GM21423 (cell line): ENCODE results near the gene NKAPL.
A peak's percentile ranks its signal among the peaks of the same experiment; 100 is the strongest.

Experiments
- ATAC-seq: cut with Tn5 transposase; IDR thresholded peaks from one replicate; pipeline ENCODE4 v1.9.1; 2021; ENCODE audit warnings: mild to moderate bottlenecking, moderate library complexity; ENCODE audit not compliant: unreplicated experiment

The NKAPL gene

DNA sequence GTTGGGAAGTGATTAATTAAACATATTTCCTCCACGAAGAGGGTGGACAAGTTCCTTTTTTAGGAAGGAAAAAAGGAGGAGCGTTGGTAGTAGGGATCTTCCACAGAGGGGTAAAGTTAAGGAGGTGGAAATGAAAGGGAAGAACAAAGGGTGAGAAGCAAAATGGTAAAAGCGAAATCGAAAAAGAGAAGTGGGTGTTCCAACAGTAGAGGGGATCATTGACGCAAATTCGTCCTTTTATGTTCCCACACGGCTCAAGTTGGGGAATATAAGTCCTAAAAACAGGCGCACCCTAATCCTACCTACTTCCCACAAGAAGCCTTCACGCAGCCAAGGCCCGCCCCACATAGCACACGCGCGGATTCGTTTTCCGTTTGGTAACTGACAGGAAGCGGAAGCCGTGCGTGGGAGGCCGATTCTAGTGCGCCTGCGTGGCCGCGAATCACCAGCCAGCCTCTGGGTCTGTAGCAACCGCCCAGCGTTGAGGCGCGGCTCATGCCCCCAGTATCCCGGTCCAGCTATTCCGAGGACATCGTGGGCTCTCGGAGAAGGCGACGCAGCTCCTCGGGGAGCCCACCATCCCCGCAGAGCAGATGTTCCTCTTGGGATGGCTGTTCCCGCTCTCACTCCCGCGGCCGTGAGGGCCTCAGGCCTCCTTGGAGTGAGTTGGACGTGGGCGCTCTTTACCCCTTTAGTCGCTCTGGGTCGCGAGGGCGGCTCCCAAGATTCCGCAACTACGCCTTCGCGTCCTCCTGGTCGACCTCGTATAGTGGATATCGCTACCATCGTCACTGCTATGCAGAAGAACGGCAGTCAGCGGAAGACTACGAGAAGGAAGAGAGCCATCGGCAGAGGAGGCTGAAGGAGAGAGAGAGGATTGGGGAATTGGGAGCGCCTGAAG is at the start of gene NKAPL:
Gene NKAPL (plus strand): TSS at position 421 of the 901 bp plus-strand sequence. CDS start 75 bp downstream, at position 496.
- ATAC-seq = no peak

DNA sequence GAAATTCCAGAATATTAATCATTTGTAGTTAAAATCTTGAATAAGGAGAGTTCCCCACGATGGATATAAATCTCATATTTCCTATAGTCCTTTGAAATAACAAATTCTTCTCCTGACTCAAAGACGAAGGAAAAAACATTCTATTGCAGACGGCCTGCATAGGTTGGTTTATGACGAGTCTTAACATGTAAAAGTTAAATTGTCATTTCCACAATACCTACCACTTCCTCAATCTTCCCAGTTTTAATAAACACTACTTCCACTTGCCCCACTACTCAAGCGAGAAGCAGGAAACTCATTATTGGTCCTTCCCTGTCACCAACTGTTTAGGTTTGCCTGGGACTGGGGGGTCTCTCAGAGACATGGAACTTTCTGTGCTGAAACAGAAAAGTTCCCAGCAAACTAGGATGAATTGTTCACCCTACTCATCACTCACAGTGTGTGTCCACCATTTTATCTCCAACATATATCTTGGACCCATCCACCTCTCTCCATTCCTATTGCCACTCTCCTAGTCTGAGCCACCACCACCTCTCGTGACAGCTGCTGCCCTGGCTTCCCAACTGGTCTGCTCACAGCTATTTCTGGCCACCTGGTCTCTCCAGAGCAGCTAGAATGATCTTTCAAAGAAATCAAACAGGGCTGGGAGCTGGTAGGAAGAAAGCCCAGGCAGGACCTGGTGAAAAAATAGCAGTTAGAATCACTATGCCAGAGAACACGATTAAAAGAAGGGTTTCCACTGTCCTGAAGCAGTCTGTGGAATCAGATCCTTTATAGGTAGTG is 49.2 kb upstream of the NKAPL start:
- ATAC-seq = no peak

DNA sequence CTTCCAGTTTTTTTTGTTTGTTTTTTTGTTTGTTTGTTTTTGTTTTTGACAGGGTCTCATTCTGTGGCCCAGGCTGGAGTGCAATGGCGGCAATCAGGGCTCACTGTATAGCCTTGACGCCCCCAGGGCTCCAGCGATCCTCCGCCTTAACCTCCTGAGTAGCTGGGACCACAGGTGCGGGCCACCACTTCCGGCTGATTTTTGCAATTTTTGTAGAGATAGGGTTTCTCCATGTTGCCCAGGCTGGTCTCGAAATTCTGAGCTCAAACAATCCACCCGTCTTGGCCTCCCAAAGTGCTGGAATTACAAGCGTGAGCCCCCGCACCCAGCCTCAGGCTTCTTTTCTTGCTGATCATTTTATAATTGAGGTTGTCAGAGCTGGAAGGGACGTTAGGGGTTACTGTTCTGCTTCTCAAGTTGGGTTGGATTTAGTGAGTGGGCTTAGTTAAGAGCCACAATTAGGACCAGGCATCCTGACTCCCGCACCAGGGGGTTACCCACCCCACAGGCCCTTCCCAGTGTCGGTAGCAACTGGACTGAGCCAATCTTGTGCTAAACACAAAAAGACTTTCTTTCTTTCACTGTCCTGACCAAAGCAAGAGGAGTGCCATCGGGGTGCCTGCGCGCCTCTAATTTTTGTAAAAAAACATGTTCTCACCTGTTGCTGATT is 47.1 kb upstream of the NKAPL start:
- ATAC-seq = no peak

DNA sequence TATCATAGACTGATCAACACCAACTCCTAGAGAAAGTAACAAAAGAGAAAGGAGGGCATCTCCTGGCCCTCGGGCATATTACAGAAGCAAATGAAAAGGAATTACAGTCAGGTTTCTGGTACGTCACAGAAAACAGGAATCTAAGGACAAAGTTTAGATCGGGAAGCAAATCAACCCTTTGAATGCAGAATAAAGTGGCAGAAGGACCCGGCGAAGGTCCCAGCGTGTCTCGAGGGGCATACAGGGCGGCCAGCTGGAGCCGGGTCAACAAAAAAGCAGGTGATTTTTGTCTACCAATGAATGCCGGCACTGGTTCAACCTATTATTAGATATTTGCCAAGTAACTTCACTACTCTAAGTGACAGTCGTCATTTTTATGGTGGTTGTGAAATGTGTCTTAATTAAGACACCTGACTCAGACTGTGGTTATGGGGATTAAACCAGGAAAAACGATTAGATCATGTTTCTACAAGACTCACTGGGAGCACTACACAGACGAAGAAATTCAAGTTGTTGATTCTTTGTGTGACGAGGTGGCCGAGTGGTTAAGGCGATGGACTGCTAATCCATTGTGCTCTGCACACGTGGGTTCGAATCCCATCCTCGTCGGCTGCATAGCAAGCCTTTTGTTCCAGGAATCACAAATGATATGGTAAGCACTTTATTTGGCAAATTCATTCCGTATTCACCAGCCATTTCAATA is 46.4 kb upstream of the NKAPL start:
- ATAC-seq = no peak

DNA sequence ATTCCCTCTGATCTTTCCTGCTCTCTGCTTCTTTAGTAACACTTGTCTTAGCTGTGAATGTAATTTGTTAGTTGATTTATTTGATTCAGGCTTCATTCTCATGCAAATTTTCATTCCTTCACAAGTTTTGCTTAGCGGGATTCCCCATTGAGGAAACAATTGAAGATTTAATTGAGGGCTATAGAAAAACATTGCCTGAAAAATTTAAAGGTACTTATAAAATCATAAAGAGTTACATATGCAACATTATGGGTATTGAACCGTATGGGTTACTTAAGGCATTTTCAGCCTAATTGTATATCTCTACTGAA is 45.9 kb upstream of the NKAPL start:
- no peak for ATAC-seq

DNA sequence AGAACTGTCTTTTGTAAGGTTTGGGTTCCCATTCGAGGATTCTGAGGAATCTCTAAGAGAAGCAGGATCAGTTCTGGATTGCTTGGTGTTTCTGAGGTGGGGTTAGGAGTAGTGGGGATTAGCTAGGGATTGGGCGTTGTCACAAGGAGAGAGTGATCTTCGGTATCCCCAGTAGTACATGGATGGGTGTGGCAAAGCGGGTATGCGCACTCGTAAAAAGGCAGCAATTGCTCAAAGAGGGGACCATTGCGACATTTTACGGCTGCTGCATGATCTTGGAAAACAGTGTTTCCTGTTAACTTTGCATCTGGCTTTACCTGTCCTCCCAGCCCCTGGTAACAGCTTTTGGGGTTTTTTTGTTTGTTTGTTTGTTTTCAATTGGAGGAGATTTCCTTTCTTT is 43.7 kb upstream of the NKAPL start:
- no peak for ATAC-seq

DNA sequence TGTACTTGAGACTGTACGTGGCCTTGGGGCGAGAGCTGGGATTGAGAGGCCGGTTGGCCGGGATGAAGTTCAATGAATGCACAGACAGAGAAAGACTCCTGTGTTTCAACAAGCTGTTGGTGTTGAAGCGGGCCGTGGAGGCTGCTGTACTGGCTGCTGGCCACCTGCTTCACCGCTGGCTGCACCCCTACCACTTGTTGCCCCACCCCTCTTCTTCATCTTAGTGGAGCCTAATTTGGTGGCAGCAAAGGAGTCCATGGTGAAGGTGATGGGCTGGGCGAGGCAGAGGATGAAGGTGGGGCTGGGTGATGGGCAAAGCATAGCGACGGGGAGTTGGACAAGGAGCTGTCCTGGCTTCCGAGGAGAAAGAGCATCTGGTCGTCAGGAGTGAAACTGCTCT is 41.2 kb upstream of the NKAPL start:
- no peak for ATAC-seq

DNA sequence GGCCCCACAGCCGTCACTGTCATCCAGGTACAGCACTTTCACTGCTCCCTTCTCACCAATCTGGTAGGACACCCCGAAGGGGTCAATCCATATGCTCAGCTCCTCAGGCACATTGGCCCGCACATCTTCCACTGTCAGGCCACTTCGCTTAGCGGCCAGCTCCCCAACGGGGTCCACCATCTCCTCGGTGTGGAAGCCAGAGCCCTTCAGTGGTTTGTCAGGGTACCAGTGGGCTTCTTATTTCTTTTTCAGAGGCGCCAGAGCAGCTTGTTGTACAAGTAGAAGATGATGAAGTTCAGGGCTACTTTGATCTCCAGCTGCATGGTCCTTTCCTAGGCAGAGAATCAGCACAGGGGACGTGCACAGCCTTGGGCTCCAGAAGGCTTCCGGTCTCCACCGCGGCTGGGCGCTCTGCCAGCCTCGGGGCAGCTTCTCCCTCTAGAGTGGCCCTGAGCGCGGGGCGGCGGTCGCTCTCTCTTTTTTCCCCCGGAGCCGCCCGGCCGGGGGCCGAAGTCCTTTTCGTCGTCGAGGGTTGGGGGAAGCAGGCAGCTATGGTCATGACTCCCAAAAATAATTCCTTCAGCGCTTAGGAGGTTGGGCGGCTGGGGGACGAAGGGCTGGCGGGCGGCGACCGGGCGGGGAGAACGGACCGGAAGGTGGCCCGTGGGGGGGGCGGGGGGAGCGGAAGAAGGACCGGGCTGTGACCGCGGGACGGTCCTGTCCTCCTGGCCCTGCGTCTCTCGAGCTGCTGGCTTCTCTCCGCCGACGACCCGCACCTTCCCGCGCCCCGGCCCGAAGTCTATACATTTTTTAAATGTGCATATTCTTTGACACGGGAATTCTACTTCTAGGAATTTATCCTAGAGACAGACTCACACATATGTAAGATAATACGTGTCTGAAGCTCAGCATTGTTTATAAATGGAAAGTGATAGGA is 40.5 kb upstream of the NKAPL start:
- ATAC-seq = peak; percentile 59

DNA sequence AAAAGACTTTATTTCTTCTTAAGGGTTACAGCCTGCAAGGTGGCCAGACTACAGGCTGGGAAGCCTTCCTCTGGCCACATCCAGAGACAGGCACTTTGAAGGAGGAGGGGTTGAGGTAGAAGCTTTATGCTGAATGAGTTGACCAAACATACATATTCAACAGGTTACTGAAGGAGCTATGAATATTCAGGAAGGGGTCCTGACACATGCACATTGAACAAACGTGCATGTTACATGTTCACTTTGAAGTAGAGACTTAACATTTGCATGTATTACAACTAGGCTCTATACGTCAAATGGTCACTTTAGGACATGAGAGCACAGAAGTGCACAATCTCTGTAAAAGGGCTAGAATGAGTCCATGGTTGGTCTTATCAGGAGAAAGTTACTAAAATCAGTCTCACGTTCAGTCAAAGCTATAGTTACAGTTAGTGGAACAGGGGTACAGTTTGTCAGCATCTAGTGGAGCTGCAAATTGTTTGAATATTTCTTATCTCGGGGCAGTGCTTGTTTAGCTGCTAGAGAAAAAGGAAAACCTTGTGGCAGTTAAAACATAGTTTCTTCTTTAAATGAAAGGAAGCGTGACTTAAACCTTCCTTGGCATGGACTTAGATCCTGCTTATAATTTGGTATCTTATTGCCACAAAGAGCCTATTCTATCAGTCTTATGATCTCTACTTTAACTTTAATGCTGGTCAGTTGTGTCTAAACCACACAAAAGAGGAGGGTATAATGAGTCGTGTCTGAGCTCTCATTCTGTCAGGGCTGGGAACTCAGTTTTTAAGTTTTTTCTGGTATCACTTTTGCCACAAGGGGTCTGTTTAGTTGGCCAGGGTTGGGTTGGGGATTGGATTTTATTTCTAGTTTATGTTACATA is 38.6 kb upstream of the NKAPL start:
- ATAC-seq = no peak

DNA sequence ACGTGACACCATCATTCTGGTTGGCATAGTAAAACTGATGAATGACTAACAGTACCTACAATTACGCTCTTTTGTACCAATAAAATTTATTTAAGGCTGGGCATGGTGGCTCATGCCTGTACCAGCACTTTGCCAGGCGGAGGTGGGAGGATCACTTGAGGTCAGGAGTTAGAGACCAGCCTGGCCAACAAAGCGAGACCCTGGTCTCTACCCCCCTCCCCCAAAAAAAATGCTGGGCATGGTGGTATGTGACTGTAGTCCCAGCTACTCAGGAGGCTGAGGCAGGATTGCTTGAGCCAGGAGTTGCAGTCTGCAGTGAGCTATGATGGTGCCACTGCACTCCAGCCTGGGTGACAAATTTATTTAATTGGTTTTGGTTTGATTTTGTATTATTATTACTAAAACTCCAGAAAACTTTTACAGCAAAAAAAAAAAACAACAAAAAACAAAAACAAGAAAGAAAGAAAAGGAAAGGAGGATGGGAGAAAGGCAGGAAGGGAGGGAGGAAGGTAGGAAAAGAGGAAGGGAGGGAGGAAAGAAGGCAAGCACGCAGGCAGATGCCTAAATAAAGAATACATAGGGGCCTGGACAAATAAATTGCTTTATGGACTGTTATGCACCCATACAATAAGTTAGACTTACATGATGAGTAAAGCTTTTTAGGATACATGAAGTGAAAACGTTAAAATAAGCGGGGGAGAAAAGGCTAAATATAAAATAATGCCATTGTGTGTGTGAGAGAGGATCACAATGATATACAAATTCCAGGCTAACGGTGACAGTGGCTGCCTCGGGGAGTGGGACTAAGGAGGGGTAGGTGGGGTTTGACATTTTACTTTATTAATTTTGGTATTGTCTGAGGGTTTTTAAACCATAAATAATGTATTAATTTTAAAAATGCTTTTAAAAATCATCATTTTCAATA is 34.7 kb upstream of the NKAPL start:
- no peak for ATAC-seq

DNA sequence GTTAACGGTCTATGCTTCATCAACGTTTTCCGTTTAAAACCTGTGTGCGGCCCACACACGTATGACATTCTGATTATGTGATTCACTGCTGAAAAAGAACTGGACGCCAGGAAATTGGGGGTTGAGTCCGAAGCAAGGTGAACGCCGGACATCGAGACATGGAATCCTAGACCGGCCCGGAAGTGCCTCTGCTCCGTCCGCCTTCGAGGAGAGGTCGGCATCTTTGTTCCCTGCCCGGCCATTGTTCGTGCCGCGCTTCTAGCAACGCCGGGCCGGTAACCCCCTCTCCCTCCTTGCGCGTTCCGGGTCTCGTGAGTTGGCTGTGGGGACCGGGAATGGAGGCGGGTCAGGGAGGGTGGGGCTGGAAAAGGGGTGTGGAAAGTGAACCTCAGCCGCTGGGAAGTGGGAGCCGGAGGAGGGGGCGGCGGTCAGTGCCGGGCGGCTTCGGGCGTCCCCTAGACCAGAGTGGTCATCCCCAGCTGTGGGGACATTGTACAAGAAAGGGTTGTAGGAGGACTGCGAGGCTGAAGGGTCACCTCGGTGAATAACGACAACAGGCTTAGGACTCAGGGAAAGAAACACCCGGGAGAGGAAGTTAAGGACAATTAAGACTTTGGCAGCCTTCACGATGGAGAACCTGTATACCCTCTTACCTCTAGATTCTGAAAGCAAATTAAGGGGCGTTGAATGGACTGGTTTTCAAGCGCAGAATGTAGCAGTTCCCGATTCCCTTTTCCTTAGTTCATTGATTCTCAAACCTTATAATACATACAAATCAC is 33.9 kb upstream of the NKAPL start, which contains the start of gene ZSCAN9:
Gene ZSCAN9 (plus strand): TSS at position 220 of the 779 bp plus-strand sequence. CDS start 1,810 bp downstream, outside the sequence.
- peak; percentile 87 for ATAC-seq

DNA sequence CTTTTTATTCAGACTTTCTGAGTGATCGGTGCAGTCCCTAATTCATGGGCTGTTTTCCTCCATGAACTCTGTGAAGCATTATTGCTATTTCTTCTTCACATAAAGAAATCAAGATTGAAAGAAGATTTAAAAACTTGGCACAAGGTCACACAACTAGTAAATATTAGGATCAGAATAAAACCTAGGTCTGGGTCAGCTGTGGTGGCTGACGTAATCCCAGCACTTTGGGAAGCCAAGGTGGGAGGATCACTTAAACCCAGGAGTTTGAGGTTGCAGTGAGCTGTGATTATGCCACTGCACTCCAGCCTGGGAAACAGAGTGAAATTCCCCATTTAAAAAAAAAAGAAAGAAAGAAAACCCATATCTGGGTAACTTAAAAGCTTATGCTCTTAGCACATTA is 32.6 kb upstream of the NKAPL start:
- no peak for ATAC-seq

DNA sequence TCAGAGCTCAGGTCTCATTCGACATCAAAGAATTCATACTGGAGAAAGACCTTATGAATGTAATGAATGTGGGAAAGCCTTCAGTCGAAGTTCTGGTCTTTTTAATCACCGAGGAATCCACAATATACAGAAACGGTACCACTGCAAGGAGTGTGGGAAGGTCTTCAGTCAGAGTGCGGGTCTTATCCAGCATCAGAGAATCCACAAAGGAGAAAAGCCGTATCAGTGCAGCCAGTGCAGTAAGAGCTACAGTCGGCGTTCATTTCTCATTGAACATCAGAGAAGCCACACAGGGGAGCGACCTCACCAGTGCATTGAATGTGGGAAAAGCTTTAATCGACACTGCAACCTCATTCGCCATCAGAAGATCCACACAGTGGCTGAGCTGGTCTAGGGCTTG is 26.3 kb upstream of the NKAPL start:
- no peak for ATAC-seq

DNA sequence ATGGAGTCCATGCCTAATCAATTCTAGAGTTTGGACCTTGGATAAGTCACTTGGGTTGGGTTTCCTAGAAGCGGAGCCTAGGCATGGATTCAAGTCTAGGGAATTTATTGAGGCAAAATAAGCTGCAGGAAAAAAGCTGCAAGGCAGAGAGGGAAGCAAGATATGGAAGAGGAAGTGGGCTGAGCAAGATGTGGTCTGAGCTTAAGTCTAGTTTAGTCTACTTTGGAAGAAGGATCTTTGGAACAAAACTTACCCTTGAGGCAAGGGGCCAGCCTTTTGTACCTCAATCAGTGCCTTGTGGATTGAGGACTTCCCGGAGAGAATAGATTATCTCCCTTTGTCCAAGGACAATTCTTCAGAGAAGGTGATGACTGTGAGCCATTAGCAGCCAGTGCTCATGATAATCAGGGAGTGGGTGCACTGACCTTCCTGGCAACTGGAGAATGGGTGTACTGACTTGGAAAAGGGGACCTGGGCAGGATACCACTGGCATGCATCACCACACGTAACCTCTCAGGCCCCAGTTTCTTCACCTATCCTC is 23.1 kb upstream of the NKAPL start:
- no peak for ATAC-seq

DNA sequence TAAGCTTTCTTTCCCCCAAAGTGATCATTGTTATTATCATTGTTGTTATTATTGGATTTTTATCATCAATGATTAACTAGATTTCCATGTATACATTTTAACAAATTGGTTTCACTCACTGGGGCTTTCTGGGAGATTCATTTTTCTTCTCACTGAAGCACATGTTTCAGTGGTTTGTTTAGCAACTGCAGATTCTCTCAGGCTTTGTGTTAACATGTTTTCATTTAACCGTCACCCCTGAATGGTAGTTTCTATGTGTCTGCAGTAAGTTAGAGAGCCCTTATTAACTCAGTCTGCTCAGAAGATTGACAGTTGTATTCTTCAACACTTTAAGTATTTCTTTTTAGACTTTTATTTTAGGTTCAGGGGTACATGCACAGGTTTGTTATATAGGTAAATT is 19.5 kb upstream of the NKAPL start:
- no peak for ATAC-seq

DNA sequence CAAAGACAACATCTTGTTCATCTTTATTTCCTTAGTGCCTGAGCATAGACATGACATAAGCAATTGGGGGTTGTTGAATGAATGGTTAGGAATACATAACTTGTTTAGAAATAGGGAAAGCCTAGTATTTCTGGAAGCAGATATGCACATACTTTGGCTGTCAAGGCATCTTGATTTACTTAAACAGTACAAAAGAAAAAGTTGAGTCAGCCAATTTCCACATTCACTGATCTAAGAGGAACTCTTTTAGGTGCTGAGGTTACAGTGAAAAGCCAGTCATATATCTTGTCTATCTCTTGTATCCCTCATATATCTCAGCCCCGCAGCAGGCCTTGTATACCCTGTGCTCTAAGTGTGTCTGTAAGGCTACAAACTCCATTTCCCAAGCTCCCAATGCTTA is 18.6 kb upstream of the NKAPL start:
- ATAC-seq = no peak

DNA sequence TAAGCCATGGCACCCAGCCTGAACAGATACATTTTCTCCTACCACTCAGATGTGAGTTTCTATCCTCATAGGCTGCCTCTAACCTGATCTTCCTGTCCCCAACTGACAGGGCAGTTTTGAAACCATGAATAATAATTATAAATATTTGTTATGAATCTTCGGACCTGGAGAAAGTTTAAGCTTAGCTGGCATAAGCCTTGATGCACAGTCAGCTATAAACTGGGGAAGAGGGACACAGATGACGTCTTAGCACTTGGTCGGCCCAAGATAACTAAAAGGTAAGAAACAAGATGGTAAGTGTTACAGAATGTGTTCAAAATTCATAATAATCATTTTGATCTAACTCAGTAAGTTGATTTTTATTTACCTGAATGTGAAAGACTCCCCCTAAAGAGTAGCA is 15.2 kb upstream of the NKAPL start:
- ATAC-seq = no peak
